ENCODE measurements around the gene SRGAP3.
"Not testable (repeated sequence)": the region's sequence is repeated elsewhere in the genome, so short reads cannot be mapped to it uniquely, and the experiment has no call there.

Gene SRGAP3

DNA sequence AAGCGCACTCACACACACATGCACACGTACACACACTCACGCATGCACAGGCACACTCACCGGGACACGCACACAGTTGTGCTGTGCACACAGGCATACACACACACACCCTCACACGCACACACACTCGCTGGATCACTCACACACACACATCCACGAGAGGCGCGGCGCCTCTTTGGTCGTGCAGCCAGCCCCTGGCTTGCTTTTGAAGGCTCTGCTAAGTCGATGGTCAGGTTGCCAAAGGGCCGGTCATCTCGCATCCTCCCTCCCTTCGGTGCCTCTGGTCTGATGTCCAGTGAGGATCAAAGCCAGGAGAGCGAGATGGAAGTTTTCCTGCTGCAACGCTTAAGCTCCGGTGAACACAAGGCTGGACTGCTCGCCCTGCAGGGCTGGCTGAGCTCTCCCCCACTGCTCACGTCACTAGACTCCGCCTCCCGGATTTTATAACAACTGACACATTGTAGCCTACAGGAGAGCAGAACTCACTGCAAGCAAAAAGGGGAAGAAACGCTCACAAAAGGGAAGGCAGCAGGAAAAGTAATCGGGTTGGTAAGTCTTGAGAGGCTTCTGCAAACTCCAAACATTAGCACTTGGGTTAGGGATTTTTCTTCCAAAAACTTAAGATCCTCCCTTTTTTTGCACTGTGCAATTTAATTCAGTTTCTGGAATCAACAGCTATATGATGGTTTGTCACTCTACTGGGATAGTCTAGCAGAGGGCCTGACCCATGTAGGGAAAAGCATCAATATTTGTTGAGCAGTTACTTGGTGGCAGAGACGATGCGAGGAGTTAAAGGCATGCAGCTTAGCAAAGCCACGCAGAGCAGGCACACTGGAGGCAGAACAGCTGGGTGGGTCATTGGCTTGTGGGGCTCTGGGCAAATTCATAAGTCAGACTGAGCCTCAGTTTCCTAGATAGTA, at the start of gene SRGAP3:
SRGAP3 (minus strand) TSS at position 374 of the 920 bp plus-strand sequence. CDS start 695 bp downstream, outside the sequence.
- Histone ChIP-seq H3K9ac (ENCODE audit: low read depth, low read length) (peak within 1 kb of the TSS; percentile 85), H3K4me1 (ENCODE audit: control insufficient read depth, insufficient read depth, low read length) (peaks cover 9% of the 10 kb centered on the region), H3K36me3 (ENCODE audit: control insufficient read depth, insufficient read depth, low read length) (no peaks in the 10 kb centered on the region), H3K27me3 (ENCODE audit: control insufficient read depth, insufficient read depth, low read length) (peaks cover 8% of the 10 kb centered on the region), H3K4me3 (ENCODE audit: low read depth, low read length) (peak within 1 kb of the TSS; percentile 90), H3K9me3 (ENCODE audit: control insufficient read depth, insufficient read depth, low read length) (no peaks in the 10 kb centered on the region)

DNA sequence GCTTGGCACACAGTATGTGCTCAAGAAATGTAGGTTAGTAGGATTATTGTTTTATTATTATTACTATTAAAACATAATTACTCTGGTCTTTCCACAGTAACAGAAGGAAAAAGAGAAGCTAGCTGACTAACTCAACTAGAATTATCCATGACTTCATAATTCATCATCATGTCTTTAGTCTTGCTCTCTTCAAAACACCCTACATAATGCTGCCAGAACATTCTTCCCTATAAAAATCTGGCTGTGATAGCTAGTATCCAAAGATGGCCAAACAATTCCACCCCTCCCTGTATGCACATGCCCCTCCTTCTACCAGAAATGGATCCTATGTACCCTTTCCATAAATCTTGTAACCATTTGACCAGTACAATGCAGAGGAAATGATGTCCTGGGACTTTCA, 48.8 kb upstream of the SRGAP3 start:
- H3K27me3 ChIP-seq (ENCODE audit: control insufficient read depth, insufficient read depth, low read length), result peaks cover 12% of the 10 kb centered on the region
- H3K9me3 ChIP-seq (ENCODE audit: control insufficient read depth, insufficient read depth, low read length), result no peaks in the 10 kb centered on the region
- no peaks in the 10 kb centered on the region for H3K36me3 ChIP-seq (ENCODE audit: control insufficient read depth, insufficient read depth, low read length)
- H3K4me3 ChIP-seq (ENCODE audit: low read depth, low read length), result no peak overlapping the region
- no peak overlapping the region for H3K9ac ChIP-seq (ENCODE audit: low read depth, low read length)
- H3K4me1 ChIP-seq (ENCODE audit: control insufficient read depth, insufficient read depth, low read length), result peaks cover 3% of the 10 kb centered on the region

DNA sequence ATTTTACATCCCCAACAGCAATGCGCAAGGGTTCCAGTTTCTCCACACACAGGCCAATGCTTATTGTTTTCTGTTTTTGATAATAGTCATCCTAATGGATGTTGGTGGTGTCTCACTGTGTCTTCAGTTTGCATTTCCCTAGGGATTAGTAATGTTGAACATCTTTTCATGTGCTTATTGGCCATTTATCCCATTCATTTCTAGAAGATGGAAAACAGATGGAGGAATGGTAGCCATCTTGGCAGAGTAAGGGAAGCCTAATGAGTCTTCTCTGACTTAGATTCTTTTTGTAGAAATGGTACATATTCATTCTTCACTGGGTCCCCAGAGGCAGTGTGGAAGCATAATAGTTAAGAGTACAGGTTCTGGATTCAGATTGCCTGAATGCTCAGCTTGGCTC, 46.8 kb upstream of the SRGAP3 start:
- no peaks in the 10 kb centered on the region for H3K9me3 ChIP-seq (ENCODE audit: control insufficient read depth, insufficient read depth, low read length)
- no peak overlapping the region for H3K4me3 ChIP-seq (ENCODE audit: low read depth, low read length)
- H3K27me3 ChIP-seq (ENCODE audit: control insufficient read depth, insufficient read depth, low read length), result peaks cover 6% of the 10 kb centered on the region
- no peaks in the 10 kb centered on the region for H3K36me3 ChIP-seq (ENCODE audit: control insufficient read depth, insufficient read depth, low read length)
- H3K4me1 ChIP-seq (ENCODE audit: control insufficient read depth, insufficient read depth, low read length), result no peaks in the 10 kb centered on the region
- H3K9ac ChIP-seq (ENCODE audit: low read depth, low read length), result no peak overlapping the region

DNA sequence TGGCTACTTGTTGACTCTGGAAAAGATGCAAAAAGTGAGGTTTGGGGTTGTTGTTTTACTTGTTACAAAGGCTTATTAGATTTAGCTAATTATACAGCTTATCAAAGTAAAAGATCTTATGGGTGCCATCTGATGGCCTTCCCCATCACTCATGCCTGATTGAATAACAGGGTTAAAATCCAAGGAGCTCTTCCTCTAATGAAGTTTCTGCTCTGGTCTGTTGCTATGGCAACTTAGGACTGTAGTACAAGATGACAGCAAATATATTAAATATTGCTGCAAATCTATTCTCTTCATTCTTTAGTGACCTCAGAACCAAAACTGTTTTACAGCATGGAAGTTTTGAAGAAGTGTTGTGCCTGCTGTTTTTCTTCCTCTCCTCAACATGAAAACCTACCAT, 45.6 kb upstream of the SRGAP3 start:
- no peak overlapping the region for H3K9ac ChIP-seq (ENCODE audit: low read depth, low read length)
- H3K9me3 ChIP-seq (ENCODE audit: control insufficient read depth, insufficient read depth, low read length), result no peaks in the 10 kb centered on the region
- no peaks in the 10 kb centered on the region for H3K4me1 ChIP-seq (ENCODE audit: control insufficient read depth, insufficient read depth, low read length)

DNA sequence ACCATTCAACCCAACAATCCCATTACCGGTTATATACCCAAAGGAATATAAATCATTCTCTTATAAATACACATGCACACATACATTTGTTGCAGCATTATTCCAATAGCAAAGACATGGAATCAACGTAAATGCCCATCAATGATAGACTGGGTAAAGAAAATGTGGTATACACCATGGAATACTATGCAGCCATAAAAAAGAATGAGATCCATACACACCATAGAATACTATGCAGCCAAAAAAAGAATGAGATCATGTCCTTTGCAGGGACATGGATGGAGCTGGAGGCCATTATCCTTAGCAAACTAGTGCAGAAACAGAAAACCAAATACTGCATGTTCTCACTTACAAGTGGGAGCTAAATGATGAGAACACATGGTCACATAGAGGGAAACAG, 44.5 kb upstream of the SRGAP3 start:
- not testable (repeated sequence) for H3K9ac ChIP-seq (ENCODE audit: low read depth, low read length); H3K36me3 ChIP-seq (ENCODE audit: control insufficient read depth, insufficient read depth, low read length); H3K4me3 ChIP-seq (ENCODE audit: low read depth, low read length); H3K27me3 ChIP-seq (ENCODE audit: control insufficient read depth, insufficient read depth, low read length); H3K9me3 ChIP-seq (ENCODE audit: control insufficient read depth, insufficient read depth, low read length); H3K4me1 ChIP-seq (ENCODE audit: control insufficient read depth, insufficient read depth, low read length)

More for the DNA sequence above, 45.6 kb upstream of the SRGAP3 start:
- Histone ChIP-seq H3K4me3 (ENCODE audit: low read depth, low read length) (no peak overlapping the region), H3K36me3 (ENCODE audit: control insufficient read depth, insufficient read depth, low read length) (no peaks in the 10 kb centered on the region), H3K27me3 (ENCODE audit: control insufficient read depth, insufficient read depth, low read length) (no peaks in the 10 kb centered on the region)

DNA sequence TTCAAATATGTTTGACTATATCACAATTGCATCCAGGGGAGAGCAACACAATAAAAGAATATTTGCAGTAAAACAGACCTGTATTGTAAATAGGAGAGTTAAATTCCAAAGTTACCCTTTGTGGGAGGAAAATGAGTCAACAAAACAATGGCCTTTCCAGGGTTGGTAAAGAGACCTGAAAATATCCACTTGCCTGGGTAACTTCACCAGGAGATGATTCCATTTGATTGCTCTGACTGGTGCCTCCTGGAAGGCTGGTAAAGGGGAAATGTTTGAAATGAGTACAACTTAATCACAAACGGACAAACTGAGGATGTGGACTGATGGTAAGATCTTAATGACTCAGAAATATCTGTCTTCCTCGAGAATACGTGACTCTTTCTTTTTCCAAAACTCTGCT, 43.6 kb upstream of the SRGAP3 start:
- no peak overlapping the region for H3K9ac ChIP-seq (ENCODE audit: low read depth, low read length)
- H3K4me3 ChIP-seq (ENCODE audit: low read depth, low read length), result no peak overlapping the region
- no peaks in the 10 kb centered on the region for H3K4me1 ChIP-seq (ENCODE audit: control insufficient read depth, insufficient read depth, low read length)
- H3K36me3 ChIP-seq (ENCODE audit: control insufficient read depth, insufficient read depth, low read length), result no peaks in the 10 kb centered on the region
- no peaks in the 10 kb centered on the region for H3K9me3 ChIP-seq (ENCODE audit: control insufficient read depth, insufficient read depth, low read length)
- no peaks in the 10 kb centered on the region for H3K27me3 ChIP-seq (ENCODE audit: control insufficient read depth, insufficient read depth, low read length)

DNA sequence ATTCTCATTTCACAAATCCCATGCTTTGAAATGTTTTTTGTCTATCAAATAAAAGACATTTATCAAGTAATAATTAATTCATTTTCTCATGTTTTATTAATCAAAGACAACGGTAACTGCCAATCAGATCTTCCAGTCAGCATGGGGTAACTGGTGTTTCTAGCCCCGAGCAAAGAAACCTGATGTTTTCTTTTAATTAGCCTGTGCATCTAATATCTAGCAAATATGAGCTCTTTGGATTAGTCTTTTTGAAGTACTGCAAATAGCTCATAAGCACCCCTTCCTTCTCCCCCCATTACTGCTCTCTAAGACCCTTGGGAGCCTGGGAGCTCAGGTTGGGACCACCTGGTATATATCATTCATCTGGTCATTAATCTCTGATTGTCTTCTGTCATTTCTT, 43.1 kb upstream of the SRGAP3 start:
- no peaks in the 10 kb centered on the region for H3K9me3 ChIP-seq (ENCODE audit: control insufficient read depth, insufficient read depth, low read length)
- H3K27me3 ChIP-seq (ENCODE audit: control insufficient read depth, insufficient read depth, low read length), result no peaks in the 10 kb centered on the region
- no peak overlapping the region for H3K4me3 ChIP-seq (ENCODE audit: low read depth, low read length)
- H3K4me1 ChIP-seq (ENCODE audit: control insufficient read depth, insufficient read depth, low read length), result no peaks in the 10 kb centered on the region
- H3K9ac ChIP-seq (ENCODE audit: low read depth, low read length), result no peak overlapping the region
- H3K36me3 ChIP-seq (ENCODE audit: control insufficient read depth, insufficient read depth, low read length), result no peaks in the 10 kb centered on the region

DNA sequence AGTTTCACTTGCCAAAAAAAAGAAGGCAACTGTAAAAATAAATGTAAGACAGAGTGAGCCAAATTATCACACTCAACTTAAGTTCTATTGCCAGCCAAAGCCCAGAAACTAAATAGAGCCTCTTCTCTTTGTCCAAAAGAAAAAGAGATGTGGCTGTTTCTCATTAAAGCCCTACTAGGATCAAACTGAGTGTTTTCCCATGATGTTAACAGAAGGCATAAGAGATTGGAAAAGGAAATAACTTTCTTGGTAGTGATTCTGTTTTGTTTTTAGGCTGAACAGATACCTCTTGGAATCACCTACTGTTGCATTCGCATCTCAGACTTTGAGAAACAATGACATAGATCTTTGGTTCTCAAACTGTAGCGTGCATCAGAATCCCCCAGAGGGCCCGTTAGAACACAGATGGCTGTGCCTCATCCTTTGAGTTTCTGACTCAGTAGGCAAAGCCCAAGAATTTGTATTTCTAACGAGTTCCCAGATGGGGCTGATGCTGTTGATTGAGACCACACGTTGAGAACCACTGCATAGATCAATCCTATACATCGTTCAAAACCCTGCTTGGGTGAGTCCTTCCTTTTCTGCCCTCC, 42.5 kb upstream of the SRGAP3 start:
- no peaks in the 10 kb centered on the region for H3K4me1 ChIP-seq (ENCODE audit: control insufficient read depth, insufficient read depth, low read length)
- no peaks in the 10 kb centered on the region for H3K27me3 ChIP-seq (ENCODE audit: control insufficient read depth, insufficient read depth, low read length)
- no peak overlapping the region for H3K9ac ChIP-seq (ENCODE audit: low read depth, low read length)
- H3K9me3 ChIP-seq (ENCODE audit: control insufficient read depth, insufficient read depth, low read length), result no peaks in the 10 kb centered on the region
- no peak overlapping the region for H3K4me3 ChIP-seq (ENCODE audit: low read depth, low read length)
- H3K36me3 ChIP-seq (ENCODE audit: control insufficient read depth, insufficient read depth, low read length), result no peaks in the 10 kb centered on the region

DNA sequence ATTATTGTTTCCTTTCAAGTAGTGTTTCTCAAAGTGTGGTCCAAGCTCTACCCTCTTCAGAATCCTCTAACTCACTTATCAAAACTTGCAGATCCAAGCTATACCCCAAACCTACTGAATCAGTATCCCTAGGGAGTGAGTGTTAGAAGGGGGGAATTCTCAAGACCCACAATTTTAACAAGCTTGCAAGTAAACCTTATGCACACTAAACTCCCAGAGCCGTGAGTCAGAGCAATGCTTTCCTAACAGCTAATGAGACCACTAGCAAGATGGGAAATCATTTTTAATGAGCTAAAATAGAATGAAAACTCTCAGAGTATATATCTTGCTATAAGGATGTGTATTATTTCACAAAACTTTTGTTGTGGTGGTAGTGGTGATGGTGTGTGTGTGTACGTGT, 41.1 kb upstream of the SRGAP3 start:
- Histone ChIP-seq H3K9me3 (ENCODE audit: control insufficient read depth, insufficient read depth, low read length) (no peaks in the 10 kb centered on the region), H3K4me1 (ENCODE audit: control insufficient read depth, insufficient read depth, low read length) (no peaks in the 10 kb centered on the region), H3K4me3 (ENCODE audit: low read depth, low read length) (no peak overlapping the region), H3K36me3 (ENCODE audit: control insufficient read depth, insufficient read depth, low read length) (no peaks in the 10 kb centered on the region), H3K27me3 (ENCODE audit: control insufficient read depth, insufficient read depth, low read length) (no peaks in the 10 kb centered on the region), H3K9ac (ENCODE audit: low read depth, low read length) (no peak overlapping the region)

DNA sequence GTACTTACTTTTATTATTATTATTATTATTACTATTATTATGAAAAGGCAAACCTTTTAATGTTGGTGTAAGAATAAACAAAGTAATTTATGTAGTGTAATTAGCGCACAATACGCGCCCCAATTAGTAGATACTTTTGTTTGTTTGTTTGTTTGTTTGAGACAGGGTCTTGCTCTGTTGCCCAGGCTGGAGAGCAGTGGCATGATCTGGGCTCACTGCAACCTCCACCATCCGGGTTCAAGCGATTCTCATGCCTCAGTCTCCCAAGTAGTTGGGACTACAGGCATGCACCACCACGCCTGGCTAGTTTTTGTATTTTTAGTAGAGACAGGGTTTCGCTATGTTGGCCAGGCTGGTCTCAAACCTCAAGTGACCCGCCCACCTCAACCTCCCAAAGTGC, 32.1 kb upstream of the SRGAP3 start:
- H3K4me1 ChIP-seq (ENCODE audit: control insufficient read depth, insufficient read depth, low read length); H3K9me3 ChIP-seq (ENCODE audit: control insufficient read depth, insufficient read depth, low read length); H3K36me3 ChIP-seq (ENCODE audit: control insufficient read depth, insufficient read depth, low read length); H3K4me3 ChIP-seq (ENCODE audit: low read depth, low read length); H3K9ac ChIP-seq (ENCODE audit: low read depth, low read length); H3K27me3 ChIP-seq (ENCODE audit: control insufficient read depth, insufficient read depth, low read length): not testable (repeated sequence)

DNA sequence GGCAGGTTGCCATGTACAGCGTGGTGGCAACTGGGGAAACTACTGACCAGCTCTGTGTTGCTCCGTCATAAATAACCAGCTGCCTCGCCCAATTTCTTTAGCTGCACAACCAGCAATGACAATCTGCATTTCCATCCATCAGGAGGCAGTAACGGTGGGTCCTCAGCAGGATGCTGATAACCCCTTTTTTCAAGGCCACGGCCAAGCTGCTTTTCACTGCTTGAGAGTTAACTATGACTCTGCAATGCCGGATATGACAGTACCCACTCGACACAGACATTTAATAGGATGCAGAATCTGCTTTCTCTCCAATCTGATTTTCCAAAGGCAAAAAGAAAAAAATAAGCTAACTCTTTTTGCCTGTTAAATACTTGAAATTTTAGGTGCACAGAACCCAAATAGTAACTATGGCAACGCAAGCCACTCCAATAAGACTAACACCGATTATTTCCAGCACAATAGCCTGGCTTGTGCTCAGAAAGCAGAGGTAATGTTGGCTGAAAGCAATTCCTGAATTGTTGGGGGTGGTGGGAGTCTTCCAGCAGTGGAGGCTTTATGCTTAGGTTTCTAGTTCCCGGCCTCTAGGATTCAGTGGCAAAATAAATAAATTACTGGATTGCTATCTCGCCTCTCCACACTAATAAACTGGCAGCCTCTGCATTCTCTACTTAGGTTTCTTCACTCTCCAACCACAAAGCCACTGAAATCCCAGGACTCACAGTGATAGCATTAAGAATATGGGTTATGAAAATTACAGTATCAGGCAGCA, 31.2 kb upstream of the SRGAP3 start:
- Histone ChIP-seq H3K9ac (ENCODE audit: low read depth, low read length) (no peak overlapping the region), H3K4me1 (ENCODE audit: control insufficient read depth, insufficient read depth, low read length) (peaks cover 4% of the 10 kb centered on the region), H3K36me3 (ENCODE audit: control insufficient read depth, insufficient read depth, low read length) (no peaks in the 10 kb centered on the region), H3K4me3 (ENCODE audit: low read depth, low read length) (no peak overlapping the region), H3K27me3 (ENCODE audit: control insufficient read depth, insufficient read depth, low read length) (no peaks in the 10 kb centered on the region), H3K9me3 (ENCODE audit: control insufficient read depth, insufficient read depth, low read length) (no peaks in the 10 kb centered on the region)
